HepG2 (cell line): ENCODE data around the gene POLR3K. TPM values are rescaled to one million over a fixed set of nuclear protein-coding genes. Genes with fewer than 3 reads are reported as not detected.
A peak's percentile ranks its signal among the peaks of the same experiment; 100 is the strongest.

Experiments
- DR1 ChIP-seq: sonication (generic); formaldehyde crosslinking; IDR thresholded peaks from 2 replicates; pipeline ENCODE4 v1.8.0; 2021; ENCODE audit warnings: mild to moderate bottlenecking, missing genetic modification reagents, inconsistent platforms
- FOXP4 ChIP-seq: sonication (generic); formaldehyde crosslinking; IDR thresholded peaks from 2 replicates; pipeline ENCODE4 v1.4.0; 2020; ENCODE audit warnings: missing genetic modification reagents
- NFKB2 ChIP-seq: sonication (generic); formaldehyde crosslinking; IDR thresholded peaks from 2 replicates; pipeline ENCODE4 v1.4.0; 2020; ENCODE audit warnings: missing genetic modification reagents, borderline replicate concordance
- PHF8 ChIP-seq: sonication (generic); formaldehyde crosslinking; IDR thresholded peaks from 2 replicates; pipeline ENCODE4 v1.5.0; 2020; ENCODE audit warnings: missing genetic modification reagents
- POLR2AphosphoS5 ChIP-seq: IDR thresholded peaks from 2 replicates; pipeline ENCODE4 v1.6.1; 2012; ENCODE audit warnings: low read depth, low read length
- RXRB ChIP-seq: IDR thresholded peaks from 2 replicates; pipeline ENCODE4 v1.6.1; 2016; ENCODE audit warnings: borderline replicate concordance, missing genetic modification reagents, missing compliant biosample characterization
- SATB2 ChIP-seq: sonication (generic); formaldehyde crosslinking; IDR thresholded peaks from 2 replicates; pipeline ENCODE4 v1.5.0; 2020; ENCODE audit warnings: missing genetic modification reagents
- SP2 ChIP-seq: sonication (generic); formaldehyde crosslinking; IDR thresholded peaks from 2 replicates; pipeline ENCODE4 v1.5.1; 2020; ENCODE audit warnings: mild to moderate bottlenecking, missing genetic modification reagents
- SPEN ChIP-seq: sonication (generic); formaldehyde crosslinking; IDR thresholded peaks from 2 replicates; pipeline ENCODE4 v1.5.1; 2020; ENCODE audit warnings: low read depth, mild to moderate bottlenecking, missing genetic modification reagents
- SRY ChIP-seq: sonication (generic); formaldehyde crosslinking; IDR thresholded peaks from 2 replicates; pipeline ENCODE4 v1.8.0; 2022; ENCODE audit warnings: mild to moderate bottlenecking, missing genetic modification reagents
- U2AF2 ChIP-seq: fragments of 200-400 bp; formaldehyde crosslinking; IDR thresholded peaks from 2 replicates; pipeline ENCODE4 v1.6.1; 2017; ENCODE audit warnings: low read depth, mild to moderate bottlenecking, low read length
- ZC3H13 ChIP-seq: sonication (generic); formaldehyde crosslinking; IDR thresholded peaks from 2 replicates; pipeline ENCODE4 v1.8.1; 2023; ENCODE audit warnings: mild to moderate bottlenecking, missing genetic modification reagents, moderate library complexity
- ZHX2 ChIP-seq, 2 experiments: sonication (generic) in 1 of 2; formaldehyde crosslinking in 1 of 2; IDR thresholded peaks; 2 replicates each; pipeline versions ENCODE4 v1.6.1 to v1.9.0; 2014 to 2022; ENCODE audit warnings: antibody characterized with exemption in 1 of 2, borderline replicate concordance in 1 of 2, inconsistent platforms in 1 of 2, low read depth in 1 of 2, missing genetic modification reagents in 1 of 2
- ZNF235 ChIP-seq: sonication (generic); formaldehyde crosslinking; IDR thresholded peaks from 2 replicates; pipeline ENCODE4 v1.8.1; 2023; ENCODE audit warnings: mild to moderate bottlenecking, missing genetic modification reagents, borderline replicate concordance
- ZNF441 ChIP-seq: sonication (generic); formaldehyde crosslinking; IDR thresholded peaks from 2 replicates; pipeline ENCODE4 v1.7.0; 2021; ENCODE audit warnings: missing genetic modification reagents, borderline replicate concordance
- ZNF616 ChIP-seq: sonication (generic); formaldehyde crosslinking; IDR thresholded peaks from 2 replicates; pipeline ENCODE4 v1.5.0; 2020; ENCODE audit warnings: low read depth, mild to moderate bottlenecking, missing genetic modification reagents
- polyA plus RNA-seq, 8 experiments: library from polyadenylated mRNA; depleted of rRNA in 3 of 8; stranded (reverse) in 7 of 8; unstranded in 1 of 8; fragments of >200 nt; fragmentation: Illumina TruSeq in 4 of 8; extraction: Trizol in 4 of 8; gene quantifications; 2 replicates each; pipeline versions ENCODE4 v1.2.1 to v1.2.3, GENCODE V29; 2011 to 2016; ENCODE audit warnings: low read depth in 4 of 8, missing spikeins in 1 of 8, mixed read lengths in 1 of 8; ENCODE audit not compliant: insufficient read depth in 1 of 8
- total RNA-seq, 5 experiments: library from RNA; depleted of rRNA; stranded (reverse); fragments of >200 nt; fragmentation: Illumina TruSeq; extraction: Trizol; gene quantifications; 2 replicates each; pipeline ENCODE4 v1.2.3, GENCODE V29; 2016; ENCODE audit warnings: low read depth in 1 of 5
- TF ChIP-seq, protein P1 (sequence below): sonication (generic); formaldehyde crosslinking; IDR thresholded peaks from 2 replicates; pipeline ENCODE4 v1.4.0; 2020; ENCODE audit warnings: missing genetic modification reagents, borderline replicate concordance

POLR3K gene
- total and polyA plus RNA-seq, 2 of the 13 experiments (the other 11 are each of a cell fraction or from before 2014, with no cell fraction given) = 14.8 to 18.8 TPM

DNA sequence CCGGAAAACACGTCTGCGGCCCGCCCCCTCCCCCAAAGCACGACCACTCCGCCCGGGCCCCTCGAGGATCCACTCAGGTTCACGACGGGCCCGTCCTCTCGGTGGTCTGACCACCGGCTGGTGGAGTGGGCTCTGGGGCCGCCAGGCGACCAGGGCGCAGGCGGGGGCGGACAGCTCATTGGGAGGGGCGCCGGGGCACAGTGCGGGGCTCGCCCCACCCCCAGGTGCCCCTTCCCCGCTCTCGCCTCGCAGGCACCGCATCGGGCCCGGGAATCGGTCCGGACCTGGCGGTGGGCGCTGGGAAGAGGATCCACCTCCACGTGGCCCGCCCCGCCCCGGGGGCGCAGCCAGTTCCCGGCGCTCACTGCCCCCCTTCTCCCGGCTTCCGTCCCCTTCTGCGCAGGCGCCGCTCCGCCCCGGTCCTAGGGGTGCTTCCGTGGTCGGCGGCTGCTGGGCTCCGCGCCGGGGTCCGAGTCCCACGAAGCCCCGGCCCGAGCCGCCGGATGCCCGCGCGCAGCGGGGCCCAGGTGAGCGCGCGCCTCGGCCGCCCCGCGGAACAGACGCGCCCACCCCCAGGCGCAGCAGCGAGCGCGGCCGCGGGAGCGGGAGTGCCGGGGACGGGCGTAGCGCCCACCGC is 24.5 kb upstream of the POLR3K start, which contains the start of gene MPG (continued):
- TF ChIP-seq ZNF441 (CRISPR knock-in tag) = 0 out of 2 replicates have a peak, but pooled peaks have one; percentile 21
- TF ChIP-seq SRY (CRISPR knock-in tag) = peak; percentile 24; the same call in 1 of the 2 replicates
- 0 out of 2 replicates have a peak, but pooled peaks have one; percentile 30 for TF ChIP-seq ZNF235 (CRISPR knock-in tag)
- peak; percentile 41; the same call in 1 of the 2 replicates for TF ChIP-seq FOXP4
- TF ChIP-seq POLR2AphosphoS5 = peak; percentile 60
- peak; percentile 46; the same call in 1 of the 2 replicates for TF ChIP-seq PHF8 (CRISPR knock-in tag)
- TF ChIP-seq, protein P1, sequence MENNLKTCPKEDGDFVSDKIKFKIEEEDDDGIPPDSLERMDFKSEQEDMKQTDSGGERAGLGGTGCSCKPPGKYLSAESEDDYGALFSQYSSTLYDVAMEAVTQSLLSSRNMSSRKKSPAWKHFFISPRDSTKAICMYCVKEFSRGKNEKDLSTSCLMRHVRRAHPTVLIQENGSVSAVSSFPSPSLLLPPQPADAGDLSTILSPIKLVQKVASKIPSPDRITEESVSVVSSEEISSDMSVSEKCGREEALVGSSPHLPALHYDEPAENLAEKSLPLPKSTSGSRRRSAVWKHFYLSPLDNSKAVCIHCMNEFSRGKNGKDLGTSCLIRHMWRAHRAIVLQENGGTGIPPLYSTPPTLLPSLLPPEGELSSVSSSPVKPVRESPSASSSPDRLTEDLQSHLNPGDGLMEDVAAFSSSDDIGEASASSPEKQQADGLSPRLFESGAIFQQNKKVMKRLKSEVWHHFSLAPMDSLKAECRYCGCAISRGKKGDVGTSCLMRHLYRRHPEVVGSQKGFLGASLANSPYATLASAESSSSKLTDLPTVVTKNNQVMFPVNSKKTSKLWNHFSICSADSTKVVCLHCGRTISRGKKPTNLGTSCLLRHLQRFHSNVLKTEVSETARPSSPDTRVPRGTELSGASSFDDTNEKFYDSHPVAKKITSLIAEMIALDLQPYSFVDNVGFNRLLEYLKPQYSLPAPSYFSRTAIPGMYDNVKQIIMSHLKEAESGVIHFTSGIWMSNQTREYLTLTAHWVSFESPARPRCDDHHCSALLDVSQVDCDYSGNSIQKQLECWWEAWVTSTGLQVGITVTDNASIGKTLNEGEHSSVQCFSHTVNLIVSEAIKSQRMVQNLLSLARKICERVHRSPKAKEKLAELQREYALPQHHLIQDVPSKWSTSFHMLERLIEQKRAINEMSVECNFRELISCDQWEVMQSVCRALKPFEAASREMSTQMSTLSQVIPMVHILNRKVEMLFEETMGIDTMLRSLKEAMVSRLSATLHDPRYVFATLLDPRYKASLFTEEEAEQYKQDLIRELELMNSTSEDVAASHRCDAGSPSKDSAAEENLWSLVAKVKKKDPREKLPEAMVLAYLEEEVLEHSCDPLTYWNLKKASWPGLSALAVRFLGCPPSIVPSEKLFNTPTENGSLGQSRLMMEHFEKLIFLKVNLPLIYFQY (CRISPR knock-in tag) = peak; percentile 33; the same call in 1 of the 2 replicates
- TF ChIP-seq U2AF2 = no peak
- 0 out of 2 replicates have a peak, but pooled peaks have one; percentile 73 for TF ChIP-seq SATB2 (CRISPR knock-in tag)
- no peak for TF ChIP-seq ZHX2 (IDR thresholded peaks at IDR 0.05; ENCODE audit: low read depth)
- 0 out of 2 replicates have a peak, but pooled peaks have one; percentile 31 for TF ChIP-seq ZHX2 (CRISPR knock-in tag; IDR thresholded peaks at IDR 0.05; ENCODE audit: borderline replicate concordance)
- no peak for TF ChIP-seq SP2 (CRISPR knock-in tag)
- TF ChIP-seq ZNF616 (CRISPR knock-in tag) = peak; percentile 31; the same call in 1 of the 2 replicates
- no peak for TF ChIP-seq RXRB (CRISPR knock-in tag)
- no peak for TF ChIP-seq NFKB2 (CRISPR knock-in tag)
- TF ChIP-seq ZC3H13 = no peak
- TF ChIP-seq DR1 (CRISPR knock-in tag) = peak; percentile 41; the same call in 1 of the 2 replicates
- peak; percentile 74; the same call in 1 of the 2 replicates for TF ChIP-seq SPEN (CRISPR knock-in tag)
